ENCODE data around the gene C19orf38. TPM values are rescaled to one million over a fixed set of nuclear protein-coding genes. Genes with fewer than 3 reads are reported as not detected.

Gene C19orf38
- total and polyA plus RNA-seq, 2 donors (not counting 3 experiments of a cell fraction or from before 2014, with no cell fraction given), result not detected

DNA sequence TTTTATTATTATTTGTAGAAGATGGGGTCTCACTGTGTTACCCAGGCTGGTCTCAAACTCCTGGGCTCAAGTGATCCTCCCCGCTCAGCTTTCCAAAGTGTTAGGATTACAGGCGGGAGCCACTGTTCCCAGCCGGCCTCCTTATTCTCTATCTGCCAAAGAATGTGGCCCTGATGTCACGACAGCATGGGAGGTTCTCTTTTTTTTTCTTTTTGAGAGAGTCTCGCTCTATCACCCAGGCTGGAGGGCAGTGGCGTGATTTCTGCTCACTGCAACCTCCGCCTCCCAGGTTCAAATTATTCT lies 46.6 kb downstream of the C19orf38 start:
- Histone ChIP-seq H3K27me3 (ENCODE audit: control insufficient read depth in 2 of 2, insufficient read depth in 2 of 2, low read length in 2 of 2) (no peaks in the 10 kb centered on the region), H3K9me1 (replicated peaks; ENCODE audit: control insufficient read depth, extremely low read depth, insufficient read depth, low read length) (no peaks in the 10 kb centered on the region), H4K20me1 (replicated peaks; ENCODE audit: control insufficient read depth, extremely low read depth, insufficient read depth, low read length) (no peaks in the 10 kb centered on the region), H3K36me3 (ENCODE audit: control insufficient read depth in 2 of 2, extremely low read depth in 1 of 2, insufficient read depth in 2 of 2, low read length in 2 of 2) (no peaks in the 10 kb centered on the region), H3K4me2 (ENCODE audit: insufficient read depth, low read length) (no peak overlapping the region), H3K9me3 (replicated peaks; ENCODE audit: control insufficient read depth, insufficient read depth, low read length) (no peaks in the 10 kb centered on the region), H3K79me2 (ENCODE audit: control insufficient read depth, insufficient read depth, low read length) (peaks cover 31% of the 10 kb centered on the region), H3K4me1 (ENCODE audit: control insufficient read depth, extremely low read depth, insufficient read depth, low read length) (no peaks in the 10 kb centered on the region), H2AFZ (ENCODE audit: low read depth, low read length) (no peak overlapping the region), H3K4me3 (replicated peaks in 1 of 3; ENCODE audit: insufficient read depth in 1 of 3, low read depth in 1 of 3, low read length in 3 of 3) (no peak overlapping the region), H3K27ac (ENCODE audit: insufficient read depth, low read depth, low read length) (no peak overlapping the region), H3K9ac (replicated peaks; ENCODE audit: extremely low read depth, insufficient read depth, low read length) (no peak overlapping the region)
- TF ChIP-seq EZH2 (IDR thresholded peaks at IDR 0.05; ENCODE audit: borderline replicate concordance, low read depth, low read length, severe bottlenecking), result no peak
- TF ChIP-seq JUN (IDR thresholded peaks at IDR 0.05; ENCODE audit: borderline replicate concordance, insufficient read depth, insufficient read length, low read depth), result no peak
- TF ChIP-seq, protein P1, sequence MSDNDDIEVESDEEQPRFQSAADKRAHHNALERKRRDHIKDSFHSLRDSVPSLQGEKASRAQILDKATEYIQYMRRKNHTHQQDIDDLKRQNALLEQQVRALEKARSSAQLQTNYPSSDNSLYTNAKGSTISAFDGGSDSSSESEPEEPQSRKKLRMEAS (IDR thresholded peaks at IDR 0.05; ENCODE audit: insufficient read depth, insufficient read length), result no peak
- TF ChIP-seq POLR2A (IDR thresholded peaks at IDR 0.05; ENCODE audit: low read depth, low read length), result no peak
- TF ChIP-seq FOS (IDR thresholded peaks at IDR 0.05; ENCODE audit: borderline replicate concordance, insufficient read depth, low read length), result no peak
- TF ChIP-seq, protein P2, sequence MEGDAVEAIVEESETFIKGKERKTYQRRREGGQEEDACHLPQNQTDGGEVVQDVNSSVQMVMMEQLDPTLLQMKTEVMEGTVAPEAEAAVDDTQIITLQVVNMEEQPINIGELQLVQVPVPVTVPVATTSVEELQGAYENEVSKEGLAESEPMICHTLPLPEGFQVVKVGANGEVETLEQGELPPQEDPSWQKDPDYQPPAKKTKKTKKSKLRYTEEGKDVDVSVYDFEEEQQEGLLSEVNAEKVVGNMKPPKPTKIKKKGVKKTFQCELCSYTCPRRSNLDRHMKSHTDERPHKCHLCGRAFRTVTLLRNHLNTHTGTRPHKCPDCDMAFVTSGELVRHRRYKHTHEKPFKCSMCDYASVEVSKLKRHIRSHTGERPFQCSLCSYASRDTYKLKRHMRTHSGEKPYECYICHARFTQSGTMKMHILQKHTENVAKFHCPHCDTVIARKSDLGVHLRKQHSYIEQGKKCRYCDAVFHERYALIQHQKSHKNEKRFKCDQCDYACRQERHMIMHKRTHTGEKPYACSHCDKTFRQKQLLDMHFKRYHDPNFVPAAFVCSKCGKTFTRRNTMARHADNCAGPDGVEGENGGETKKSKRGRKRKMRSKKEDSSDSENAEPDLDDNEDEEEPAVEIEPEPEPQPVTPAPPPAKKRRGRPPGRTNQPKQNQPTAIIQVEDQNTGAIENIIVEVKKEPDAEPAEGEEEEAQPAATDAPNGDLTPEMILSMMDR (IDR thresholded peaks at IDR 0.05; ENCODE audit: extremely low read depth in 1 of 2, insufficient read depth in 1 of 2, low read depth in 1 of 2, low read length in 2 of 2), result no peak
- no peak for TF ChIP-seq POLR2AphosphoS5 (IDR thresholded peaks at IDR 0.05; ENCODE audit: insufficient read depth, low read depth, low read length)
- no peak for TF ChIP-seq MYC (IDR thresholded peaks at IDR 0.05; ENCODE audit: low read depth, low read length)
- TF ChIP-seq GATA2 (IDR thresholded peaks at IDR 0.05; ENCODE audit: insufficient read depth, insufficient read length, low read depth, low read length), result no peak
- ChIA-PET POLR2A (no interaction called here), CTCF (interaction anchor here (3.2 kb wide), 1 partner anchor 24 kb away, joined by 13 read pairs; the partner anchor contains the start of gene CARM1)
- DNase-seq (ENCODE audit: low read depth, low spot score) (no peak), FAIRE-seq (no peak)
- dilution Hi-C loops (cut with MboI; ENCODE audit: extremely low pct_ligation_motif_present, low sequenced_read_pairs), result no loop called here
- no TSS peak for BruUV-seq (replicated peaks)
- intact Hi-C loops (cut with micrococcal nuclease), result no loop called here

Measured in endothelial cell of umbilical vein (primary cell).